OCI-LY1 (cell line): ENCODE data around the gene H6PD.
A peak's percentile ranks its signal among the peaks of the same experiment; 100 is the strongest.

ENCODE experiments used
- H2AFZ ChIP-seq: fragments of 200-600 bp; sonication (generic), shearing (Covaris generic); 2 replicates; pipeline ENCODE4 v1.6.0; 2014; ENCODE audit warnings: antibody characterized with exemption, mild to moderate bottlenecking, low read length
- H3F3A ChIP-seq: fragments of 200-600 bp; sonication (generic), shearing (Covaris generic); 2 replicates; pipeline ENCODE4 v1.6.0; 2014; ENCODE audit warnings: mild to moderate bottlenecking, antibody characterized with exemption, low read length, moderate library complexity; ENCODE audit not compliant: insufficient read depth
- H3K27ac ChIP-seq: fragments of 200-600 bp; sonication (generic); 2 replicates; pipeline ENCODE4 v1.5.1; 2014; ENCODE audit warnings: low read length, mixed run types, mild to moderate bottlenecking, low read depth; ENCODE audit not compliant: poor library complexity, severe bottlenecking
- H3K27me3 ChIP-seq: fragments of 200-600 bp; sonication (generic); 2 replicates; pipeline ENCODE4 v1.6.0; 2014; ENCODE audit warnings: antibody characterized with exemption, mild to moderate bottlenecking, low read length, moderate library complexity; ENCODE audit not compliant: insufficient read depth
- H3K36me3 ChIP-seq: fragments of 200-600 bp; sonication (generic); 2 replicates; pipeline ENCODE4 v1.6.1; 2014; ENCODE audit warnings: mild to moderate bottlenecking, antibody characterized with exemption, low read length, moderate library complexity, mixed read lengths; ENCODE audit not compliant: insufficient read depth
- H3K4me1 ChIP-seq: fragments of 200-600 bp; sonication (generic); 2 replicates; pipeline ENCODE4 v1.5.1; 2014; ENCODE audit warnings: mild to moderate bottlenecking, low read length, moderate library complexity; ENCODE audit not compliant: insufficient read depth, severe bottlenecking
- H3K4me2 ChIP-seq: fragments of 200-600 bp; sonication (generic), shearing (Covaris generic); 2 replicates; pipeline ENCODE4 v1.6.1; 2014; ENCODE audit warnings: low read length
- H3K4me3 ChIP-seq: fragments of 200-600 bp; sonication (generic); 2 replicates; pipeline ENCODE4 v1.5.1; 2014; ENCODE audit warnings: low read length, low read depth, mild to moderate bottlenecking, mixed read lengths; ENCODE audit not compliant: poor library complexity, severe bottlenecking
- H3K79me2 ChIP-seq: fragments of 200-600 bp; shearing (Covaris generic); 2 replicates; pipeline ENCODE4 v1.6.1; 2016; ENCODE audit warnings: mixed run types, low read length, mixed read lengths; ENCODE audit not compliant: insufficient read depth
- H3K9ac ChIP-seq: fragments of 200-600 bp; sonication (generic), shearing (Covaris generic); 2 replicates; pipeline ENCODE4 v1.6.1; 2014; ENCODE audit warnings: mild to moderate bottlenecking, low read length, mixed read lengths
- H3K9me2 ChIP-seq: fragments of 200-600 bp; sonication (generic), shearing (Covaris generic); 2 replicates; pipeline ENCODE4 v1.6.1; 2014; ENCODE audit warnings: low read depth, mild to moderate bottlenecking, low read length, mixed read lengths
- H3K9me3 ChIP-seq: fragments of 200-600 bp; shearing (Covaris generic); 2 replicates; pipeline ENCODE4 v1.6.1; 2014; ENCODE audit warnings: low read length, mixed read lengths
- H4K20me1 ChIP-seq: fragments of 200-600 bp; sonication (generic), shearing (Covaris generic); 2 replicates; pipeline ENCODE4 v1.6.0; 2016; ENCODE audit warnings: mild to moderate bottlenecking, low read length; ENCODE audit not compliant: insufficient read depth
- EZH2 ChIP-seq: fragments of 200-600 bp; sonication (generic), shearing (Covaris generic); IDR thresholded peaks from 2 replicates; pipeline ENCODE4 v1.8.0; 2017; ENCODE audit warnings: borderline replicate concordance, mixed run types, mild to moderate bottlenecking, antibody characterized with exemption, low read length, moderate library complexity, mixed read lengths
- TF ChIP-seq, protein P1 (sequence below): fragments of 200-600 bp; sonication (generic), shearing (Covaris generic); IDR thresholded peaks from 2 replicates; pipeline ENCODE4 v1.5.1; 2017; ENCODE audit warnings: mild to moderate bottlenecking, antibody characterized with exemption, low read length, moderate library complexity, mixed read lengths

Gene H6PD

DNA sequence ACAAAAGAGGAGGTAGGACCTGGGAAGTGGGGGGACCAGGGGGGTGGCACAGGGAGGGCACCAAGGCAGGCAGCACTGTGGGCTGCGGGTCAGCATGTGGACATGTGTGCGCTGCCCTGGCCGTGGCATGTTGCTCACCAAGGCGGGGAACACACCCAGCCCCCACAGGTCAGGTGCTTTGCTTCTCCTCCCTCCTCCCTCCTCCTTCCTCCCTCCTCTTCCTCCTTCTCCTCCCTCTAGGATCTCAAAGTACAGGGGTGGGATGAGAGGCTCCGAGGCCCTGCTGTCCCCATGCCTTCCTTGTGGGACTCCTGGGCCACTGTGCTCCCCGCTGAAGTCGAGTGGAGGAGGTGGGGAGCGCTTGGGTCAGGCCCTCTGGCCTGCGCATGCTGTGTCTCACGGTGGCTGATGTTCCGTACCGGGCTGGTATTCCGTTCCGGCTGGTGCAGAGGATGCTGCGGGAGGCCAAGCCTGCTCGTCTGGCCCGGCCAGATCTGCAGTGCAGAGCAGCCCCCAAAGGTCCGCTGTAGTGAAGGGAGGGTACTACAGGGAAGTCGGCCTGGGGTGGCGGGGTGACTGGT lies 84.7 kb downstream of the H6PD start:
- no peak overlapping the region for H2AFZ ChIP-seq
- no peaks in the 10 kb centered on the region for H3K27me3 ChIP-seq
- no peak overlapping the region for H3K4me3 ChIP-seq
- no peaks in the 10 kb centered on the region for H3K79me2 ChIP-seq
- H3K4me2 ChIP-seq: no peak overlapping the region; the same call in 1 of the 2 replicates
- TF ChIP-seq, protein P1, sequence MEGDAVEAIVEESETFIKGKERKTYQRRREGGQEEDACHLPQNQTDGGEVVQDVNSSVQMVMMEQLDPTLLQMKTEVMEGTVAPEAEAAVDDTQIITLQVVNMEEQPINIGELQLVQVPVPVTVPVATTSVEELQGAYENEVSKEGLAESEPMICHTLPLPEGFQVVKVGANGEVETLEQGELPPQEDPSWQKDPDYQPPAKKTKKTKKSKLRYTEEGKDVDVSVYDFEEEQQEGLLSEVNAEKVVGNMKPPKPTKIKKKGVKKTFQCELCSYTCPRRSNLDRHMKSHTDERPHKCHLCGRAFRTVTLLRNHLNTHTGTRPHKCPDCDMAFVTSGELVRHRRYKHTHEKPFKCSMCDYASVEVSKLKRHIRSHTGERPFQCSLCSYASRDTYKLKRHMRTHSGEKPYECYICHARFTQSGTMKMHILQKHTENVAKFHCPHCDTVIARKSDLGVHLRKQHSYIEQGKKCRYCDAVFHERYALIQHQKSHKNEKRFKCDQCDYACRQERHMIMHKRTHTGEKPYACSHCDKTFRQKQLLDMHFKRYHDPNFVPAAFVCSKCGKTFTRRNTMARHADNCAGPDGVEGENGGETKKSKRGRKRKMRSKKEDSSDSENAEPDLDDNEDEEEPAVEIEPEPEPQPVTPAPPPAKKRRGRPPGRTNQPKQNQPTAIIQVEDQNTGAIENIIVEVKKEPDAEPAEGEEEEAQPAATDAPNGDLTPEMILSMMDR: no peak
- TF ChIP-seq EZH2: no peak
- H3K36me3 ChIP-seq: no peaks in the 10 kb centered on the region
- no peaks in the 10 kb centered on the region for H3K9me3 ChIP-seq
- peaks cover 57% of the 10 kb centered on the region for H3K4me1 ChIP-seq
- H3K27ac ChIP-seq: no peak overlapping the region
- H3K9me2 ChIP-seq: no peaks in the 10 kb centered on the region
- no peaks in the 10 kb centered on the region for H4K20me1 ChIP-seq
- no peaks in the 10 kb centered on the region for H3F3A ChIP-seq
- no peak overlapping the region for H3K9ac ChIP-seq

DNA sequence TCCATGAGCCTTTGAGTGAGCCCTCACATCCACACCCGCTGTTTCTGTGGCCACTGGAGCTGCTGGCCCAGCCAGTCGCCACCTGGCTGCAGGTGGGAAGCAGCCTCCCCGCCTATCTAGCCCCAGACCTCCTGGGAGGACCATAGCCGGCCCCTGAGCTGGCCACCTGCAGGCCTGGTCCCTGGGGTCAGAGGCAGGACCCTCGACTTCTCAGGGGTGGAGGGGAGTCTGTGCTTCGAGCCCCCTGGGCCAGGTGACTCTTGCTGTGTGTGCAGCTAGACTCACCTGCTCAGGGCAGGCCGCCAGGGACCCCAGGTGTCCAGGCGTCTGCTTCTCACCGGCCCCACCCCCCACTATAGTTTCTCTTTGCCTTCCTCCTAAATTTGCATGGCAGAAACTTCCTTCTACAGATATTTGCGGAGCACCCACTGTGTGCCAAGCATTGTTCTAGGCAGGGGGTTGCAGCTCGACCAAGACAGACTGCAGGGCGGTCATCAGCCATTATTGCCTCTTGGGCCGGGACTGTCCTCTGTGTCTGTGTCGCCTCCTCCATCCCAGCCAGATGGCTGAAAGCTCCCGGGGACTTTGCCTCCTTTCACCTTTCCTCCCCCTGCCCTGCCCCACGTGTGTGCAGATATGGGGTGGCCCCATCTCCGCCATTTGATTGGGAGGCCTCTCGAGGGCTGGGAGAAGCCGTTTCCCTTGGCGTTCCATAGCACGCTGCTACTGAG lies 85.4 kb downstream of the H6PD start:
- Histone ChIP-seq H3K27ac (no peak overlapping the region), H2AFZ (no peak overlapping the region), H3F3A (no peaks in the 10 kb centered on the region), H3K79me2 (no peaks in the 10 kb centered on the region), H3K36me3 (no peaks in the 10 kb centered on the region), H3K9ac (no peak overlapping the region), H3K4me2 (peak overlapping the region; percentile 17), H3K27me3 (no peaks in the 10 kb centered on the region), H4K20me1 (no peaks in the 10 kb centered on the region), H3K4me3 (no peak overlapping the region), H3K9me2 (no peaks in the 10 kb centered on the region), H3K4me1 (peaks cover 52% of the 10 kb centered on the region), H3K9me3 (no peaks in the 10 kb centered on the region)
- TF ChIP-seq, protein P1: no peak
- TF ChIP-seq EZH2: no peak
